NOMO-1 treated with DMSO at 0.1 percent for 48 hours (cell line): ENCODE results near the gene MAN2C1.
"Not testable (repeated sequence)": the region's sequence is repeated elsewhere in the genome, so short reads cannot be mapped to it uniquely, and the experiment has no call there.

Experiments
- DNase-seq: peaks from one replicate; lab custom pipeline; 2025; ENCODE audit not compliant: unreplicated experiment; lab: John Stamatoyannopoulos, UW

The MAN2C1 gene

GRCh38 chr15:75313116-75313845 is 55.1 kb downstream of the MAN2C1 start:
- no peak for DNase-seq

DNA sequence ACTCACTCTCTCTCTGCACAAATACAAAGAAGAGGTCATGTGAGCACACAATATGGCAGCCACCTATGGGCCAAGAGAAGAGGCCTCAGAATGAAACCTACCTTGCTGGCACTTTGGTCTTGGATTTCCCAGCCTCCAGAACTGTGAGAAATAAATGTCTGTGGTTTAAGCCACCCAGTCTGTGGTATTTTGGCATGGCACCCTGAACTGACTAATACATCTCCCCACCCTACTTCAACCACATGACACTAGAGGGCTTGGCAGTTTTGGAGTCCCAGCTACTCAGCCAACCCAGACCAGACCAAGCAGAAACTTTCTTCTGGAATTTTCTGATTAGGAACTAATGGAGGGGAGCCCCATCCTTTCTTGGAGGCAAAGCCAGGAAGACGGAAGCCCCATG is 55.9 kb downstream of the MAN2C1 start:
- not testable (repeated sequence) for DNase-seq

- no peak for DNase-seq
Measured at GRCh38 chr15:75309711-75310110, 58.7 kb downstream of the MAN2C1 start.

- peak; percentile 15 for DNase-seq
Measured at GRCh38 chr15:75307778-75308390, 60.5 kb downstream of the MAN2C1 start.

DNA sequence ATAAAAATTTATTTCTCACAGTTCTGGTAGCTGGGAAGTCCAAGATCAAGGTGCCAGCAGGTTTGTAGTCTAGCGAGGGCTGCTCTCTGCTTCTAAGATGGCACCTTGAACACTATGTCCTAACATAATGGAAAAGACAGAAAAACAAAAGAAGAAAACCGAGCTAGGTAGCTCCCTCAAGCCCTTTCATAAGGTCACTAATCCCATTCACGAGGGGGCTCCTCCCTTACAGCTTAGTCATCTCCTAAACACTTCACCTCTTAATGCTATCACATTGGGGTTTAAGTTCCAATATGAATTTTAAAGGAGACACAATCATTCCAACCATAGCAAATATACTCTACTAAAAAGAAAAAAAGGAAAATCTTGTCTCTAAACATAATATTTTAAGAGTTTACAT is 62.2 kb downstream of the MAN2C1 start:
- DNase-seq = no peak
